Endothelial cell of umbilical vein (primary cell): ENCODE results near the gene KCNMA1.

Experiments used
- CTCF ChIP-seq, 2 donors: IDR thresholded peaks; 1 replicate in 1 of 2; 2 replicates in 1 of 2; pipeline ENCODE4 v1.5.1; 2011; ENCODE audit warnings: low read length in 2 of 2, mild to moderate bottlenecking in 2 of 2, moderate library complexity in 2 of 2, control low read depth in 1 of 2, inconsistent platforms in 1 of 2, low read depth in 1 of 2; ENCODE audit not compliant: insufficient read depth in 1 of 2; ENCODE audit errors: extremely low read depth in 1 of 2
- EZH2 ChIP-seq: IDR thresholded peaks from 2 replicates; pipeline ENCODE4 v1.6.1; 2012; ENCODE audit warnings: borderline replicate concordance, low read depth, mild to moderate bottlenecking, moderate library complexity, low read length, inconsistent platforms; ENCODE audit not compliant: severe bottlenecking
- POLR2A ChIP-seq: IDR thresholded peaks from 2 replicates; pipeline ENCODE4 v1.6.1; 2012; ENCODE audit warnings: low read depth, mild to moderate bottlenecking, control low read depth, low read length
- POLR2AphosphoS5 ChIP-seq: IDR thresholded peaks from 2 replicates; pipeline ENCODE4 v1.6.1; 2012; ENCODE audit warnings: low read depth, mild to moderate bottlenecking, control low read depth, low read length, moderate library complexity; ENCODE audit not compliant: insufficient read depth

DNA sequence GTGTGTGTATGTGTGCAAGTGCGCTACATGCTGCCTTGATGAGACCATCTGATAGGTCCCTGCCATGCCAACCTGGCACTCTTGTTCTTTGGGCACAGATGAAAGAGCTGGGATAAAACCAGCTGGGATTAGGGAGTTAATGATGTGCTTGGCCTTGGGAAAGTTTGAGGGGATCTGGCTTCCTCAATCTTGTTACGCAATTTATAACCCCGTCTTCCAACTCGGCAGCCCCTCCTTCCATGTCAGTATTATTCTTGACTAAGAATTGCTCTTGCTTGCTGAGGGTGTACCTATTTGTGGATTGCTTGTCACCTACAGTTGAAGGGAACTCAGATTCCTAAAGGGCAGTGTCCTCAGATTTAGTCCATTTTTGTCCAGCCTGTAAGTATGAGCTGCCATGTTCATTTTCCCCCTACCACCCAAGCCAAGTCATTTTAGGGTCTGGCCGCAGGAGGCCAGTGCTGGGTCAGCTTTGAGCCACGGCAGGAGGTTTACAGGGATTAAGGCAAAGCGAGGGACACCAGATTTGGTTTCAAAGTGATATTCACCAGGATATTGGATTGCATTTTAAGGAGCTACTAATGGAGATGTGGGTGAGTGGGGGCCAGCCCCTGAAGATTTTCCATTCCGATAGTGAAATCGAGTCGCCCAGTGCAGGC lies 34.1 kb upstream of the KCNMA1 start:
- TF ChIP-seq CTCF (IDR thresholded peaks at IDR 0.05; ENCODE audit: extremely low read depth in 1 of 2, insufficient read depth in 1 of 2, low read depth in 1 of 2, low read length in 2 of 2) (no peak), POLR2A (no peak), POLR2AphosphoS5 (no peak), EZH2 (no peak)
